Measurements from ENCODE around the gene SLC29A1. TPM values are rescaled to one million over a fixed set of nuclear protein-coding genes. Genes with fewer than 3 reads are reported as not detected.

Gene SLC29A1
- total and polyA plus RNA-seq, 2 donors (not counting 3 experiments of a cell fraction or from before 2014, with no cell fraction given): 202 to 539 TPM

GRCh38 chr6:44272999-44273566, 49.7 kb downstream of the SLC29A1 start:
- dilution Hi-C loops (cut with MboI; ENCODE audit: extremely low pct_ligation_motif_present, low sequenced_read_pairs) (no loop called here), intact Hi-C loops (cut with micrococcal nuclease) (no loop called here)
- no peaks in the 10 kb centered on the region for H4K20me1 ChIP-seq (replicated peaks; ENCODE audit: control insufficient read depth, extremely low read depth, insufficient read depth, low read length)
- BruUV-seq (replicated peaks): no TSS peak
- CTCF ChIA-PET: interaction anchor here (0.9 kb wide), 1 partner anchor 65 kb away, joined by 4 read pairs; no protein-coding TSS in a partner anchor
- no peaks in the 10 kb centered on the region for H3K79me2 ChIP-seq (ENCODE audit: control insufficient read depth, insufficient read depth, low read length)
- peaks cover 9% of the 10 kb centered on the region for H3K4me1 ChIP-seq (ENCODE audit: control insufficient read depth, extremely low read depth, insufficient read depth, low read length)
- H3K27me3 ChIP-seq (ENCODE audit: control insufficient read depth in 2 of 2, insufficient read depth in 2 of 2, low read length in 2 of 2): peaks cover 37 to 63% of the 10 kb centered on the region in 2 experiments
- no peaks in the 10 kb centered on the region for H3K9me1 ChIP-seq (replicated peaks; ENCODE audit: control insufficient read depth, extremely low read depth, insufficient read depth, low read length)
- POLR2A ChIA-PET: no interaction called here
- H3K4me2 ChIP-seq (ENCODE audit: insufficient read depth, low read length): no peak overlapping the region
- H3K4me3 ChIP-seq (replicated peaks in 1 of 3; ENCODE audit: insufficient read depth in 1 of 3, low read depth in 1 of 3, low read length in 3 of 3): no peak overlapping the region
- H3K27ac ChIP-seq (ENCODE audit: insufficient read depth, low read depth, low read length): no peak overlapping the region
- no peak for DNase-seq (ENCODE audit: low read depth, low spot score)
- H3K36me3 ChIP-seq (ENCODE audit: control insufficient read depth in 2 of 2, extremely low read depth in 1 of 2, insufficient read depth in 2 of 2, low read length in 2 of 2): no peaks in the 10 kb centered on the region
- no peak for TF ChIP-seq FOS (IDR thresholded peaks at IDR 0.05; ENCODE audit: borderline replicate concordance, insufficient read depth, low read length)
- no peak for TF ChIP-seq POLR2A (IDR thresholded peaks at IDR 0.05; ENCODE audit: low read depth, low read length)
- no peak for TF ChIP-seq GATA2 (IDR thresholded peaks at IDR 0.05; ENCODE audit: insufficient read depth, insufficient read length, low read depth, low read length)
- no peak for TF ChIP-seq JUN (IDR thresholded peaks at IDR 0.05; ENCODE audit: borderline replicate concordance, insufficient read depth, insufficient read length, low read depth)
- TF ChIP-seq EZH2 (IDR thresholded peaks at IDR 0.05; ENCODE audit: borderline replicate concordance, low read depth, low read length, severe bottlenecking): no peak
- TF ChIP-seq POLR2AphosphoS5 (IDR thresholded peaks at IDR 0.05; ENCODE audit: insufficient read depth, low read depth, low read length): no peak
- no peak for TF ChIP-seq MYC (IDR thresholded peaks at IDR 0.05; ENCODE audit: low read depth, low read length)
- TF ChIP-seq, protein P1, sequence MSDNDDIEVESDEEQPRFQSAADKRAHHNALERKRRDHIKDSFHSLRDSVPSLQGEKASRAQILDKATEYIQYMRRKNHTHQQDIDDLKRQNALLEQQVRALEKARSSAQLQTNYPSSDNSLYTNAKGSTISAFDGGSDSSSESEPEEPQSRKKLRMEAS (IDR thresholded peaks at IDR 0.05; ENCODE audit: insufficient read depth, insufficient read length): no peak
- TF ChIP-seq CTCF (IDR thresholded peaks at IDR 0.05; ENCODE audit: extremely low read depth in 1 of 2, insufficient read depth in 1 of 2, low read depth in 1 of 2, low read length in 2 of 2): no peak
- no peaks in the 10 kb centered on the region for H3K9me3 ChIP-seq (replicated peaks; ENCODE audit: control insufficient read depth, insufficient read depth, low read length)
- no peak overlapping the region for H2AFZ ChIP-seq (ENCODE audit: low read depth, low read length)
- no peak for FAIRE-seq
- H3K9ac ChIP-seq (replicated peaks; ENCODE audit: extremely low read depth, insufficient read depth, low read length): no peak overlapping the region
